CD4-positive, alpha-beta memory T cell (primary cell): ENCODE data around the gene CYB5R2. TPM values are rescaled to one million over a fixed set of nuclear protein-coding genes. Genes with fewer than 3 reads are reported as not detected.

Experiments
- CTCF ChIA-PET: fragments of 350-600 bp; sonication (Branson Sonifier 250); formaldehyde crosslinking; loops from one replicate; lab custom pipeline; 2021; ENCODE audit warnings: inconsistent platforms; ENCODE audit not compliant: partially characterized antibody; lab: Charles Lee
- POLR2A ChIA-PET: fragments of 350-600 bp; sonication (Branson Sonifier 250); formaldehyde crosslinking; loops from one replicate; lab custom pipeline; 2021; ENCODE audit not compliant: partially characterized antibody; lab: Charles Lee
- DNase-seq, 5 donors: peaks; one replicate each; pipeline versions ENCODE4 v3.0.0 to v3.0.0-alpha.2; 2020 to 2022; ENCODE audit warnings: mixed read lengths in 1 of 5
- H3K27ac ChIP-seq: one replicate; pipeline ENCODE4 v1.7.0; 2013; ENCODE audit warnings: low read depth, low read length
- H3K27me3 ChIP-seq: 2 replicates; pipeline ENCODE4 v1.7.0; 2013; ENCODE audit warnings: mild to moderate bottlenecking, low read length, moderate library complexity; ENCODE audit not compliant: insufficient read depth
- H3K36me3 ChIP-seq: 2 replicates; pipeline ENCODE4 v1.7.0; 2013; ENCODE audit warnings: mild to moderate bottlenecking, low read length, moderate library complexity; ENCODE audit not compliant: insufficient read depth
- H3K4me1 ChIP-seq: 2 replicates; pipeline ENCODE4 v1.7.0; 2013; ENCODE audit warnings: mild to moderate bottlenecking, low read length, moderate library complexity; ENCODE audit not compliant: insufficient read depth
- H3K4me3 ChIP-seq, 2 donors: one replicate each; pipeline ENCODE4 v1.7.0; 2013; ENCODE audit warnings: low read length in 2 of 2, mild to moderate bottlenecking in 1 of 2
- H3K9me3 ChIP-seq, 2 donors: one replicate each; pipeline ENCODE4 v1.7.0; 2013; ENCODE audit warnings: low read length in 2 of 2, control low read depth in 1 of 2; ENCODE audit not compliant: control insufficient read depth in 1 of 2
- H3K27ac Mint-ChIP-seq, 7 donors: one replicate each; pipeline ENCODE4 v1.8.0; 2020 to 2021; ENCODE audit warnings: mixed read lengths in 7 of 7, mild to moderate bottlenecking in 6 of 7, inconsistent platforms in 3 of 7, moderate library complexity in 3 of 7
- H3K27me3 Mint-ChIP-seq, 2 donors: one replicate each; pipeline ENCODE4 v1.8.0; 2020 to 2021; ENCODE audit warnings: mixed read lengths in 2 of 2
- H3K36me3 Mint-ChIP-seq, 2 donors: one replicate each; pipeline ENCODE4 v1.8.0; 2020 to 2021; ENCODE audit warnings: mixed read lengths in 2 of 2, inconsistent platforms in 1 of 2, mild to moderate bottlenecking in 1 of 2
- H3K4me1 Mint-ChIP-seq, 4 donors: one replicate each; pipeline ENCODE4 v1.8.0; 2020 to 2021; ENCODE audit warnings: mixed read lengths in 4 of 4, mild to moderate bottlenecking in 1 of 4
- H3K4me3 Mint-ChIP-seq, 8 donors: one replicate each; pipeline ENCODE4 v1.8.0; 2020 to 2021; ENCODE audit warnings: mixed read lengths in 8 of 8, mild to moderate bottlenecking in 7 of 8, moderate library complexity in 6 of 8, inconsistent platforms in 3 of 8
- H3K9me3 Mint-ChIP-seq, 8 donors: one replicate each; pipeline ENCODE4 v1.8.0; 2020 to 2021; ENCODE audit warnings: mixed read lengths in 8 of 8, mild to moderate bottlenecking in 5 of 8, inconsistent platforms in 3 of 8, moderate library complexity in 1 of 8
- intact Hi-C: fragments of 100-400 bp; cut with micrococcal nuclease; formaldehyde crosslinking; loops from one replicate; pipeline ENCODE4 v1.15.1; 2023
- polyA plus RNA-seq, 2 donors: library from polyadenylated mRNA; unstranded; fragments of 300-500 nt; fragmentation: Illumina TruSeq; gene quantifications; one replicate each; pipeline ENCODE4 v1.2.3, GENCODE V29; 2021
- total RNA-seq, 2 experiments: library from RNA; stranded (reverse); gene quantifications; one replicate each; pipeline ENCODE4 v1.2.3, GENCODE V29; 2021

CYB5R2 gene
- total and polyA plus RNA-seq, 4 experiments from 2014 or later = 0.17 TPM; not detected in 3

- Mint-ChIP-seq H3K4me3 (no peak overlapping the region), H3K36me3 (no peaks in the 10 kb centered on the region), H3K27me3 (peaks cover 34 to 53% of the 10 kb centered on the region in 2 donors), H3K4me1 (peaks cover 4 to 13% (median 8%) of the 10 kb centered on the region in 4 donors), H3K9me3 (peaks cover 0 to 3% (median 0%) of the 10 kb centered on the region in 8 donors), H3K27ac (no peak overlapping the region)
- Histone ChIP-seq H3K4me3 (no peak overlapping the region), H3K9me3 (no peaks in the 10 kb centered on the region), H3K36me3 (no peaks in the 10 kb centered on the region), H3K27ac (no peak overlapping the region), H3K4me1 (peaks cover 12% of the 10 kb centered on the region), H3K27me3 (peaks cover 5% of the 10 kb centered on the region)
- DNase-seq = no peak
- ChIA-PET CTCF (interaction anchor here (1.2 to 3.8 kb wide), 3 partner anchors 12 to 17 kb away, joined by 3 to 14 read pairs (median 12); no protein-coding TSS in a partner anchor), POLR2A (no interaction called here)
- intact Hi-C loops = no loop called here
Observed at GRCh38 chr11:7677796-7678201, 4.5 kb upstream of the CYB5R2 start.

- H3K36me3 ChIP-seq = no peaks in the 10 kb centered on the region
- H3K4me1 Mint-ChIP-seq = peaks cover 5 to 18% (median 11%) of the 10 kb centered on the region in 4 donors
- H3K9me3 Mint-ChIP-seq = peaks cover 0 to 3% (median 0%) of the 10 kb centered on the region in 8 donors
- ChIA-PET POLR2A (interaction anchor here (1.1 kb wide), 1 partner anchor 10 kb away, joined by 3 read pairs; no protein-coding TSS in a partner anchor), CTCF (interaction anchor here (1.2 to 3.8 kb wide), 4 partner anchors 9 to 423 kb away, joined by 3 to 14 read pairs (median 8); no protein-coding TSS in a partner anchor)
- no peak overlapping the region for H3K4me3 Mint-ChIP-seq
- no peak for DNase-seq
- H3K4me3 ChIP-seq = no peak overlapping the region
- no peaks in the 10 kb centered on the region for H3K9me3 ChIP-seq
- no peaks in the 10 kb centered on the region for H3K36me3 Mint-ChIP-seq
- H3K27ac Mint-ChIP-seq = no peak overlapping the region
- H3K27me3 ChIP-seq = peaks cover 7% of the 10 kb centered on the region
- intact Hi-C loops = no loop called here
- no peak overlapping the region for H3K27ac ChIP-seq
- H3K27me3 Mint-ChIP-seq = peaks cover 41 to 59% of the 10 kb centered on the region in 2 donors
- peaks cover 14% of the 10 kb centered on the region for H3K4me1 ChIP-seq
Observed at GRCh38 chr11:7677071-7677470, 3.8 kb upstream of the CYB5R2 start.

- DNase-seq = no peak
- peaks cover 44 to 64% of the 10 kb centered on the region in 2 donors for H3K27me3 Mint-ChIP-seq
- H3K27ac Mint-ChIP-seq = no peak overlapping the region
- intact Hi-C loops = no loop called here
- peaks cover 5 to 18% (median 11%) of the 10 kb centered on the region in 4 donors for H3K4me1 Mint-ChIP-seq
- H3K4me3 ChIP-seq = no peak overlapping the region
- H3K36me3 Mint-ChIP-seq = no peaks in the 10 kb centered on the region
- peaks cover 14% of the 10 kb centered on the region for H3K4me1 ChIP-seq
- H3K27ac ChIP-seq = no peak overlapping the region
- H3K36me3 ChIP-seq = no peaks in the 10 kb centered on the region
- H3K9me3 Mint-ChIP-seq = peaks cover 0 to 2% (median 0%) of the 10 kb centered on the region in 8 donors
- ChIA-PET CTCF (interaction anchor here (1.2 to 3.8 kb wide), 4 partner anchors 10 to 424 kb away, joined by 3 to 14 read pairs (median 8); no protein-coding TSS in a partner anchor), POLR2A (no interaction called here)
- peaks cover 7% of the 10 kb centered on the region for H3K27me3 ChIP-seq
- H3K9me3 ChIP-seq = no peaks in the 10 kb centered on the region
- H3K4me3 Mint-ChIP-seq = no peak overlapping the region
Observed at GRCh38 chr11:7675631-7676030, 2.3 kb upstream of the CYB5R2 start.

- H3K4me1 ChIP-seq = peaks cover 14% of the 10 kb centered on the region
- Mint-ChIP-seq H3K9me3 (no peaks in the 10 kb centered on the region), H3K4me1 (peaks cover 5 to 18% (median 11%) of the 10 kb centered on the region in 4 donors), H3K27me3 (peaks cover 41 to 62% of the 10 kb centered on the region in 2 donors), H3K27ac (no peak overlapping the region), H3K4me3 (peak overlapping the region; percentile 67 to 90 (median 78)), H3K36me3 (no peaks in the 10 kb centered on the region)
- H3K27me3 ChIP-seq = peaks cover 7% of the 10 kb centered on the region
- DNase-seq = no peak
- H3K4me3 ChIP-seq = no peak overlapping the region
- H3K36me3 ChIP-seq = no peaks in the 10 kb centered on the region
- H3K9me3 ChIP-seq = no peaks in the 10 kb centered on the region
- no peak overlapping the region for H3K27ac ChIP-seq
- ChIA-PET CTCF (interaction anchor here (1.2 kb wide), 1 partner anchor 8 kb away, joined by 3 read pairs; no protein-coding TSS in a partner anchor), POLR2A (no interaction called here)
- intact Hi-C loops = no loop called here
Observed at GRCh38 chr11:7673724-7674434, 579 bp upstream of the CYB5R2 start.

- no peaks in the 10 kb centered on the region for H3K9me3 ChIP-seq
- H3K36me3 Mint-ChIP-seq = no peaks in the 10 kb centered on the region
- H3K27ac ChIP-seq = no peak overlapping the region
- CTCF ChIA-PET = no interaction called here
- H3K27me3 ChIP-seq = peaks cover 7% of the 10 kb centered on the region
- POLR2A ChIA-PET = no interaction called here
- intact Hi-C loops = no loop called here
- H3K27ac Mint-ChIP-seq = no peak overlapping the region
- H3K4me1 Mint-ChIP-seq = peaks cover 5 to 18% (median 9%) of the 10 kb centered on the region in 4 donors
- peak overlapping the region in 7 of 8 donors; percentile 45 to 75 (median 61) for H3K4me3 Mint-ChIP-seq
- H3K9me3 Mint-ChIP-seq = no peaks in the 10 kb centered on the region
- no peak for DNase-seq
- no peak overlapping the region for H3K4me3 ChIP-seq
- no peaks in the 10 kb centered on the region for H3K36me3 ChIP-seq
- peaks cover 37 to 52% of the 10 kb centered on the region in 2 donors for H3K27me3 Mint-ChIP-seq
- peaks cover 14% of the 10 kb centered on the region for H3K4me1 ChIP-seq
Observed at GRCh38 chr11:7672276-7672959, 882 bp downstream of the CYB5R2 start.

- H3K9me3 Mint-ChIP-seq = no peaks in the 10 kb centered on the region
- Histone ChIP-seq H3K27ac (no peak overlapping the region), H3K27me3 (peaks cover 7% of the 10 kb centered on the region), H3K36me3 (no peaks in the 10 kb centered on the region), H3K4me1 (peaks cover 14% of the 10 kb centered on the region), H3K4me3 (no peak overlapping the region), H3K9me3 (no peaks in the 10 kb centered on the region)
- H3K27ac Mint-ChIP-seq = no peak overlapping the region
- H3K4me1 Mint-ChIP-seq = peaks cover 5 to 18% (median 9%) of the 10 kb centered on the region in 4 donors
- intact Hi-C loops = no loop called here
- no peaks in the 10 kb centered on the region for H3K36me3 Mint-ChIP-seq
- peaks cover 37 to 47% of the 10 kb centered on the region in 2 donors for H3K27me3 Mint-ChIP-seq
- ChIA-PET POLR2A (no interaction called here), CTCF (no interaction called here)
- DNase-seq = no peak
- peak overlapping the region in 1 of 8 donors; percentile 43 for H3K4me3 Mint-ChIP-seq
Observed at GRCh38 chr11:7671347-7672215, 1.7 kb downstream of the CYB5R2 start.
